ENCODE results near the gene RSRC1. TPM values are rescaled to one million over a fixed set of nuclear protein-coding genes. Genes with fewer than 3 reads are reported as not detected.
"Not testable (repeated sequence)": the region's sequence is repeated elsewhere in the genome, so short reads cannot be mapped to it uniquely, and the experiment has no call there.

RSRC1 gene
- total RNA-seq, 1 experiment from 2014 or later: 56.0 TPM

- DNase-seq (ENCODE audit: low read depth): no peak
These were observed 409.9 kb downstream of the RSRC1 start for GRCh38 chr3:158519776-158520175.

GRCh38 chr3:158520433-158520832, 410.5 kb downstream of the RSRC1 start:
- no peak for DNase-seq (ENCODE audit: low read depth)

GRCh38 chr3:158522221-158523136, 412.6 kb downstream of the RSRC1 start:
- peak; percentile 69 for DNase-seq (ENCODE audit: low read depth)

GRCh38 chr3:158528076-158528674, 418.3 kb downstream of the RSRC1 start:
- no peak for DNase-seq (ENCODE audit: low read depth)

GRCh38 chr3:158531334-158531733, 421.4 kb downstream of the RSRC1 start:
- no peak for DNase-seq (ENCODE audit: low read depth)

GRCh38 chr3:158532099-158532734, 422.3 kb downstream of the RSRC1 start:
- DNase-seq (ENCODE audit: low read depth): peak; percentile 60

GRCh38 chr3:158535918-158536317, 426.0 kb downstream of the RSRC1 start:
- DNase-seq (ENCODE audit: low read depth): no peak

- peak; percentile 43 for DNase-seq (ENCODE audit: low read depth)
These were observed 429.6 kb downstream of the RSRC1 start for GRCh38 chr3:158539414-158540014.

GRCh38 chr3:158540066-158540465, 430.2 kb downstream of the RSRC1 start:
- no peak for DNase-seq (ENCODE audit: low read depth)

- DNase-seq (ENCODE audit: low read depth): no peak
These were observed 438.8 kb downstream of the RSRC1 start for GRCh38 chr3:158548691-158549090.

GRCh38 chr3:158549938-158550337, 440.0 kb downstream of the RSRC1 start:
- DNase-seq (ENCODE audit: low read depth): not testable (repeated sequence)

- no peak for DNase-seq (ENCODE audit: low read depth)
These were observed 442.2 kb downstream of the RSRC1 start for GRCh38 chr3:158552124-158552523.

- no peak for DNase-seq (ENCODE audit: low read depth)
These were observed 449.6 kb downstream of the RSRC1 start for GRCh38 chr3:158559504-158559903.

- no peak for DNase-seq (ENCODE audit: low read depth)
These were observed 451.1 kb downstream of the RSRC1 start for GRCh38 chr3:158560979-158561378.

- DNase-seq (ENCODE audit: low read depth): no peak
These were observed 452.8 kb downstream of the RSRC1 start for GRCh38 chr3:158562674-158563073.

GRCh38 chr3:158563076-158563475, 453.2 kb downstream of the RSRC1 start:
- no peak for DNase-seq (ENCODE audit: low read depth)

- DNase-seq (ENCODE audit: low read depth): no peak
These were observed 455.2 kb downstream of the RSRC1 start for GRCh38 chr3:158565076-158565475.

- no peak for DNase-seq (ENCODE audit: low read depth)
These were observed 458.9 kb downstream of the RSRC1 start for GRCh38 chr3:158568784-158569183.

GRCh38 chr3:158569794-158570193, 459.9 kb downstream of the RSRC1 start:
- no peak for DNase-seq (ENCODE audit: low read depth)

- peak; percentile 93 for DNase-seq (ENCODE audit: low read depth)
These were observed 461.3 kb downstream of the RSRC1 start, which contains the start of gene MLF1 for GRCh38 chr3:158570999-158571702. MLF1 (plus strand) TSS chr3:158571194; CDS start chr3:158571301, 107 bp downstream.
